NB4 (cell line): ENCODE measurements around the gene KRTAP10-4.

Experiments used
- CTCF ChIP-seq: IDR thresholded peaks from one replicate; pipeline ENCODE4 v1.5.1; 2012; ENCODE audit warnings: low read depth, low read length
- MAX ChIP-seq: IDR thresholded peaks from 2 replicates; pipeline ENCODE4 v1.6.1; 2011; ENCODE audit warnings: low read depth, low read length
- MYC ChIP-seq: IDR thresholded peaks from 2 replicates; pipeline ENCODE4 v1.6.1; 2011; ENCODE audit warnings: low read depth, low read length
- POLR2A ChIP-seq: IDR thresholded peaks from 2 replicates; pipeline ENCODE4 v1.6.1; 2011; ENCODE audit warnings: mild to moderate bottlenecking; ENCODE audit not compliant: insufficient read length; ENCODE audit errors: extremely low read depth

- TF ChIP-seq POLR2A (no peak), CTCF (no peak), MYC (no peak), MAX (no peak)
Observed at GRCh38 chr21:44619886-44620285, 46.4 kb downstream of the KRTAP10-4 start.
